Measurements from ENCODE around the gene TRPM6.

DNA sequence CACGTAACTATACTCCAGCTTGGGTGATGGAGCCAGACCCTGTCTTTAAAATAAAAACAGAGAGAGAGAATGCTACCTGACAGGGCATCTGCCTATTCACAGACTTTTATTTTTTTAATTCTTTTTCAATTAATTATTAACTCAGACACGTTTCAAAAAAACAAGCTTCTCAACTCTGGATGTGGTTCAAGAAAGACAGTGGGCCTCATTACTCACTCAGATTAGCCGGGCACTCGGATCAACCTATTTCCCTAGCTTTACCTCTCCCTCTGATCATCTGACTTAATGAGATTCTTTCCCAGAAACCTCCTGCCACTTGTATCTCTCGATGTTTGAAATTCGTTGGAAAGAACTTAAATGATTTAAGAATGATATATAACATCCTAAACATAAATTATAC, 134.1 kb downstream of the TRPM6 start:
- TF ChIP-seq, protein P1, sequence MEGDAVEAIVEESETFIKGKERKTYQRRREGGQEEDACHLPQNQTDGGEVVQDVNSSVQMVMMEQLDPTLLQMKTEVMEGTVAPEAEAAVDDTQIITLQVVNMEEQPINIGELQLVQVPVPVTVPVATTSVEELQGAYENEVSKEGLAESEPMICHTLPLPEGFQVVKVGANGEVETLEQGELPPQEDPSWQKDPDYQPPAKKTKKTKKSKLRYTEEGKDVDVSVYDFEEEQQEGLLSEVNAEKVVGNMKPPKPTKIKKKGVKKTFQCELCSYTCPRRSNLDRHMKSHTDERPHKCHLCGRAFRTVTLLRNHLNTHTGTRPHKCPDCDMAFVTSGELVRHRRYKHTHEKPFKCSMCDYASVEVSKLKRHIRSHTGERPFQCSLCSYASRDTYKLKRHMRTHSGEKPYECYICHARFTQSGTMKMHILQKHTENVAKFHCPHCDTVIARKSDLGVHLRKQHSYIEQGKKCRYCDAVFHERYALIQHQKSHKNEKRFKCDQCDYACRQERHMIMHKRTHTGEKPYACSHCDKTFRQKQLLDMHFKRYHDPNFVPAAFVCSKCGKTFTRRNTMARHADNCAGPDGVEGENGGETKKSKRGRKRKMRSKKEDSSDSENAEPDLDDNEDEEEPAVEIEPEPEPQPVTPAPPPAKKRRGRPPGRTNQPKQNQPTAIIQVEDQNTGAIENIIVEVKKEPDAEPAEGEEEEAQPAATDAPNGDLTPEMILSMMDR (IDR thresholded peaks at IDR 0.05): no peak
- TF ChIP-seq NR1H2 (CRISPR knock-in tag; IDR thresholded peaks at IDR 0.05) (no peak), ZNF232 (CRISPR knock-in tag; IDR thresholded peaks at IDR 0.05) (no peak), ZNF671 (CRISPR knock-in tag; IDR thresholded peaks at IDR 0.05) (no peak), ELF4 (CRISPR knock-in tag; IDR thresholded peaks at IDR 0.05; ENCODE audit: low read depth) (no peak)
- TF ChIP-seq, protein P2, sequence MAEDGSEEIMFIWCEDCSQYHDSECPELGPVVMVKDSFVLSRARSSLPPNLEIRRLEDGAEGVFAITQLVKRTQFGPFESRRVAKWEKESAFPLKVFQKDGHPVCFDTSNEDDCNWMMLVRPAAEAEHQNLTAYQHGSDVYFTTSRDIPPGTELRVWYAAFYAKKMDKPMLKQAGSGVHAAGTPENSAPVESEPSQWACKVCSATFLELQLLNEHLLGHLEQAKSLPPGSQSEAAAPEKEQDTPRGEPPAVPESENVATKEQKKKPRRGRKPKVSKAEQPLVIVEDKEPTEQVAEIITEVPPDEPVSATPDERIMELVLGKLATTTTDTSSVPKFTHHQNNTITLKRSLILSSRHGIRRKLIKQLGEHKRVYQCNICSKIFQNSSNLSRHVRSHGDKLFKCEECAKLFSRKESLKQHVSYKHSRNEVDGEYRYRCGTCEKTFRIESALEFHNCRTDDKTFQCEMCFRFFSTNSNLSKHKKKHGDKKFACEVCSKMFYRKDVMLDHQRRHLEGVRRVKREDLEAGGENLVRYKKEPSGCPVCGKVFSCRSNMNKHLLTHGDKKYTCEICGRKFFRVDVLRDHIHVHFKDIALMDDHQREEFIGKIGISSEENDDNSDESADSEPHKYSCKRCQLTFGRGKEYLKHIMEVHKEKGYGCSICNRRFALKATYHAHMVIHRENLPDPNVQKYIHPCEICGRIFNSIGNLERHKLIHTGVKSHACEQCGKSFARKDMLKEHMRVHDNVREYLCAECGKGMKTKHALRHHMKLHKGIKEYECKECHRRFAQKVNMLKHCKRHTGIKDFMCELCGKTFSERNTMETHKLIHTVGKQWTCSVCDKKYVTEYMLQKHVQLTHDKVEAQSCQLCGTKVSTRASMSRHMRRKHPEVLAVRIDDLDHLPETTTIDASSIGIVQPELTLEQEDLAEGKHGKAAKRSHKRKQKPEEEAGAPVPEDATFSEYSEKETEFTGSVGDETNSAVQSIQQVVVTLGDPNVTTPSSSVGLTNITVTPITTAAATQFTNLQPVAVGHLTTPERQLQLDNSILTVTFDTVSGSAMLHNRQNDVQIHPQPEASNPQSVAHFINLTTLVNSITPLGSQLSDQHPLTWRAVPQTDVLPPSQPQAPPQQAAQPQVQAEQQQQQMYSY (CRISPR knock-in tag; IDR thresholded peaks at IDR 0.05): no peak
